Endothelial cell of hepatic sinusoid (primary cell): Measurements from ENCODE around the gene PRPS2.

Source experiments
- in situ Hi-C: cut with HindIII; loops from 2 replicates; pipeline ENCODE4 v1.10.0; 2017; ENCODE audit warnings: low sequenced_read_pairs

PRPS2 gene

GRCh38 chrX:12811658-12812057 lies 20.4 kb downstream of the PRPS2 start:
- in situ Hi-C loops = loop anchor here (5.0 kb wide), 1 partner anchor 111 kb away; no protein-coding TSS in a partner anchor

GRCh38 chrX:12814420-12814819 lies 23.2 kb downstream of the PRPS2 start:
- in situ Hi-C loops = loop anchor here (5.0 kb wide), 1 partner anchor 108 kb away; no protein-coding TSS in a partner anchor

- in situ Hi-C loops = no loop called here
These were observed 26.3 kb downstream of the PRPS2 start for GRCh38 chrX:12817528-12817927.

GRCh38 chrX:12819222-12819621 lies 28.0 kb downstream of the PRPS2 start:
- in situ Hi-C loops = no loop called here

- in situ Hi-C loops = no loop called here
These were observed 29.5 kb downstream of the PRPS2 start for GRCh38 chrX:12820737-12821136.

- in situ Hi-C loops = no loop called here
These were observed 33.7 kb downstream of the PRPS2 start for GRCh38 chrX:12824944-12825343.

GRCh38 chrX:12825801-12826200 lies 34.6 kb downstream of the PRPS2 start:
- in situ Hi-C loops = no loop called here

- in situ Hi-C loops = no loop called here
These were observed 52.0 kb downstream of the PRPS2 start for GRCh38 chrX:12843061-12843667.

- in situ Hi-C loops = no loop called here
These were observed 52.6 kb downstream of the PRPS2 start for GRCh38 chrX:12843668-12844279.

- in situ Hi-C loops = no loop called here
These were observed 53.1 kb downstream of the PRPS2 start for GRCh38 chrX:12844319-12844718.

GRCh38 chrX:12865359-12865758 lies 74.1 kb downstream of the PRPS2 start:
- in situ Hi-C loops = no loop called here

GRCh38 chrX:12866451-12867377 lies 75.5 kb downstream of the PRPS2 start, which contains the start of gene TLR7:
TSS of gene TLR7 (plus strand) at chrX:12867072. CDS start at chrX:12867579, 507 bp downstream.
- in situ Hi-C loops = no loop called here

GRCh38 chrX:12867685-12868084 lies 76.5 kb downstream of the PRPS2 start:
- in situ Hi-C loops = no loop called here

- in situ Hi-C loops = no loop called here
These were observed 77.5 kb downstream of the PRPS2 start for GRCh38 chrX:12868747-12869146.

GRCh38 chrX:12871257-12871656 lies 80.0 kb downstream of the PRPS2 start:
- in situ Hi-C loops = no loop called here

GRCh38 chrX:12872741-12873140 lies 81.5 kb downstream of the PRPS2 start:
- in situ Hi-C loops = no loop called here
